ENCODE results near the gene LGR4. TPM values are rescaled to one million over a fixed set of nuclear protein-coding genes. Genes with fewer than 3 reads are reported as not detected.

Gene LGR4
- polyA plus RNA-seq, 1 experiment = 7.6 TPM

- Histone ChIP-seq H3K36me3 (ENCODE audit: control insufficient read depth, insufficient read depth, low read length) (no peaks in the 10 kb centered on the region), H3K27me3 (ENCODE audit: control insufficient read depth, insufficient read depth, low read length) (no peaks in the 10 kb centered on the region), H3K4me3 (ENCODE audit: low read depth, low read length) (no peak overlapping the region)
- POLR2A ChIA-PET = no interaction called here
- CTCF ChIA-PET = interaction anchor here (1.0 kb wide), 1 partner anchor 9 kb away, joined by 3 read pairs; no protein-coding TSS in a partner anchor
- DNase-seq (ENCODE audit: low read depth) = no peak
- TF ChIP-seq CTCF (IDR thresholded peaks at IDR 0.05; ENCODE audit: insufficient read depth, low read depth, low read length) = no peak
Measured at GRCh38 chr11:27420722-27421572, 51.6 kb downstream of the LGR4 start.

- POLR2A ChIA-PET = no interaction called here
- TF ChIP-seq CTCF (IDR thresholded peaks at IDR 0.05; ENCODE audit: insufficient read depth, low read depth, low read length) = no peak
Measured at GRCh38 chr11:27420217-27420616, 52.4 kb downstream of the LGR4 start.

GRCh38 chr11:27418356-27418755 is 54.2 kb downstream of the LGR4 start:
- H3K27me3 ChIP-seq (ENCODE audit: control insufficient read depth, insufficient read depth, low read length) = no peaks in the 10 kb centered on the region
- no peak for TF ChIP-seq CTCF (IDR thresholded peaks at IDR 0.05; ENCODE audit: insufficient read depth, low read depth, low read length)
- H3K4me3 ChIP-seq (ENCODE audit: low read depth, low read length) = no peak overlapping the region
- H3K36me3 ChIP-seq (ENCODE audit: control insufficient read depth, insufficient read depth, low read length) = no peaks in the 10 kb centered on the region
- CTCF ChIA-PET = no interaction called here
- DNase-seq (ENCODE audit: low read depth) = no peak
- POLR2A ChIA-PET = no interaction called here

More at GRCh38 chr11:27420217-27420616, 52.4 kb downstream of the LGR4 start:
- CTCF ChIA-PET = interaction anchor here (1.0 kb wide), 1 partner anchor 8 kb away, joined by 3 read pairs; no protein-coding TSS in a partner anchor
- DNase-seq (ENCODE audit: low read depth) = no peak
- H3K4me3 ChIP-seq (ENCODE audit: low read depth, low read length) = no peak overlapping the region
- no peaks in the 10 kb centered on the region for H3K36me3 ChIP-seq (ENCODE audit: control insufficient read depth, insufficient read depth, low read length)
- no peaks in the 10 kb centered on the region for H3K27me3 ChIP-seq (ENCODE audit: control insufficient read depth, insufficient read depth, low read length)

GRCh38 chr11:27416568-27417176 is 55.9 kb downstream of the LGR4 start:
- no peak for TF ChIP-seq CTCF (IDR thresholded peaks at IDR 0.05; ENCODE audit: insufficient read depth, low read depth, low read length)
- POLR2A ChIA-PET = no interaction called here
- Histone ChIP-seq H3K4me3 (ENCODE audit: low read depth, low read length) (no peak overlapping the region), H3K36me3 (ENCODE audit: control insufficient read depth, insufficient read depth, low read length) (no peaks in the 10 kb centered on the region), H3K27me3 (ENCODE audit: control insufficient read depth, insufficient read depth, low read length) (no peaks in the 10 kb centered on the region)
- CTCF ChIA-PET = no interaction called here
- DNase-seq (ENCODE audit: low read depth) = no peak

- no peak overlapping the region for H3K4me3 ChIP-seq (ENCODE audit: low read depth, low read length)
- CTCF ChIA-PET = interaction anchor here (1.0 to 1.5 kb wide), 2 partner anchors 16 to 118 kb away, joined by 3 to 5 read pairs; no protein-coding TSS in a partner anchor
- no peak for TF ChIP-seq CTCF (IDR thresholded peaks at IDR 0.05; ENCODE audit: insufficient read depth, low read depth, low read length)
- DNase-seq (ENCODE audit: low read depth) = no peak
- POLR2A ChIA-PET = no interaction called here
- H3K27me3 ChIP-seq (ENCODE audit: control insufficient read depth, insufficient read depth, low read length) = no peaks in the 10 kb centered on the region
- no peaks in the 10 kb centered on the region for H3K36me3 ChIP-seq (ENCODE audit: control insufficient read depth, insufficient read depth, low read length)
Measured at GRCh38 chr11:27414644-27415043, 57.9 kb downstream of the LGR4 start.
